ENCODE results near the gene ZNF776.
"Not testable (repeated sequence)": the region's sequence is repeated elsewhere in the genome, so short reads cannot be mapped to it uniquely, and the experiment has no call there.

Gene ZNF776

DNA sequence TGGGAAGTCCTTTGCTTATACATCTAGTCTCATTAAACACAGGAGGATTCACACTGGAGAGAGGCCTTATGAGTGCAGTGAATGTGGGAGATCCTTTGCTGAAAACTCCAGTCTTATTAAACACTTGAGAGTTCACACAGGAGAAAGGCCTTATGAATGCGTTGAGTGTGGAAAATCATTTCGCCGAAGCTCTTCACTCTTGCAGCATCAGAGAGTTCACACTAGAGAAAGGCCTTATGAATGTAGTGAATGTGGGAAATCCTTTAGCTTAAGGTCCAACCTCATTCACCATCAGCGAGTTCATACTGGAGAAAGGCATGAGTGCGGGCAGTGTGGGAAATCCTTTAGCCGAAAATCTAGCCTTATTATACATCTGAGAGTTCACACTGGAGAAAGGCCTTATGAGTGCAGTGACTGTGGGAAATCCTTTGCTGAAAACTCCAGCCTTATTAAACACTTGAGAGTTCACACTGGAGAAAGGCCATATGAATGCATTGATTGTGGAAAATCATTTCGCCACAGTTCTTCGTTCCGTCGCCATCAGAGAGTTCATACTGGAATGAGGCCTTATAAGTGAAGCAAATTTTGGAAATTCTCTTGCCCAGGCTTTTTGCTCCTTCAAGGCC, 32.7 kb downstream of the ZNF776 start:
- no peak for DNase-seq

DNA sequence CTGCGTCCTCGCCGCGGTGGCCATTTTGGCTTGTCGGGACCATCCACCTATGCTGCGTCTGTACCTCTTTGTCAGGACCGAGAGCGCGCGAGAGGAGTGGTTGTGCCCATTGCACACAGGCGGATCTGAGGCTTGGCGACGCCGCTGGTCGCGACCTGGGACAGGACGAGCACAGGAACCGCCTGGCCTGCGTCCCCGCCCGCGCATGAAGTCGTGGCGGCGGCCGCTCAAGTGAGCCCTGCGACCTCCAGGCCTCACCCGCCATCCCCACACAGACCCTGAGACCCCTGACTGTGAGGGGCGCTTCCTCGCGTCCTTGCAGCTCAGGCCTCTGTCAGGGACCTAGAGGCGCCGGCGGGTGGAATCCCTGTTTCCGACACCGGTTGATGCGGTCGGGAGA, 39.7 kb downstream of the ZNF776 start:
- DNase-seq = no peak

DNA sequence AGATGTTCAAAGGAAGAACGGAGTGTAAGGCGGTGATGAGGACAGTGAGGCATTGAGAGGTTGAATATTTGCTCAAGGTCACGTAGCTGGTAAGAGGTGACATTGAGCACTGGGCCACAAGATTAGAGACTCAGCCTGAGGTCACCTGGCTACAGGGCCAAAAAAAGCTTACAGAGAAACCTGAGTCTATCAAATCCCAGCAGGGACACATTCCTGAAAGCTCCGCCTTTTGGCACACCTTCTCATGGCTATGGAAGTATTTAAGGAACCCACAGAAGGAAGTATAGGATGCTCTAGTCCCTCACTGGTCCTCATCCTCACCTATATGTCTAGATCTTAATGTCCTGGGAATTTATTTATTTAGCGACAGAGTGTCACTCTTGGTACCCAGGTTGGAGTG, 40.3 kb downstream of the ZNF776 start:
- DNase-seq = no peak

DNA sequence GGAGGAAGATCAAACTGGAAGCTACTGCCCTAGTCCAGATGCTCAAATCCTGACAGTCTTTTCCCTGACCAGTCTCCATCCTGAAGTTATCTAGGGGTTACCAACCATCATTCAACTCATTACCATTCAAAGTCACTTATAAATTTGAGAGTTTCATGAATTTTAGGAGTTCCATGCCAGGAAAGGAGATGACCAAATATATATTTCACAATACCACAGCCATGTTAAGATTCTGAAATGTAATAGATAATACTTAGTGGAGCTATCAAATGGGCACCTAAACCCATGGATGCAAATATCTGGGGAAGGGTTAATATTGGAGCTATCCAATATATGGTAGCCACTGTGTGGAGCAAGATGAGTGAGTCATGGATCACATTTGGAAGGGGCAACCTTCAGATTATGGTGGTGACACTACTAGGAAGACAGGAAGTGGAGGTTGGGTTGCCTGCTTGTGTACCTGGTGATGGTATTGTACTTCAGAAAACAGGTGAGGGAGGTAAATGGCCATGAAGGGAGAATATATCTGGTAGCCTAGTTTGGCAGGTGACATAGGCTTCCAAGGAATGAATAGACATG, 41.6 kb downstream of the ZNF776 start:
- no peak for DNase-seq

DNA sequence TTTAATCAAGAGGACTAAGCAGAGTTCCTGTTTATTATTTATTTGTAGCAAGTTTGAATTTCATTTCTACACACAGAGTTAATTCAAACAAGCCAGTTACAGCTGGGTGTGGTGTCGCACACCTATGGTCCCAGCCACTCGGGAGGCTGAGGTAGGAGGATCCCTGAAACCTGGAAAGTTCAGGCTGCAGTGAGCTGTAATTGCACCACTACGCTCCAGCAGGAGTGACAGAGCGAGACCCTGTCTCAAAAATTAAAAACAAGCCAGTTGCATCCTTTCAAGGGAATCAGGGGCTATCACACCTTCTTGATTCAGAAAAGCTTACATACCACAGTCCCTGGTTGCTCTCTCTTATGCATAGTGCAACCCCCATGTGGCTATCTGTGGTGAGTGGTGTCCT, 42.7 kb downstream of the ZNF776 start:
- no peak for DNase-seq

DNA sequence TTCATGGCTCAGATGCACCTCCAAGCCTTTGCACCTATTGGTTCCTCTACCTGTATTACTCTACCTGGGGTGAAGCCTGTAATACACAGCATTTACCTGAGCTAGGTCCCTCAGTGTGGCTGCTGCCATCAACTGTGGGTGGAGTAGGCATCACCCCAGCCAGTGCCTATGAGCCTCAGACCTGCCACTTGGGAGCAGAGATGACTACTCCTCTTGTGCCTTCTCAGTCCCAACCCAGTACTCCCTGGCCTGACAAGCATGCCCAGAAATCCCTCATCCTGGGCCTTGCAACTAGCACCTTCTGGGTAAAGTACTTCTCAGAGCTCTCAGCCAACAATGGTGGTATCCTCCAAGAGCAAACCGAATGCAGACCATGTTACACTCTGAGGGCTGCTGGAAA, 50.0 kb downstream of the ZNF776 start:
- not testable (repeated sequence) for DNase-seq

DNA sequence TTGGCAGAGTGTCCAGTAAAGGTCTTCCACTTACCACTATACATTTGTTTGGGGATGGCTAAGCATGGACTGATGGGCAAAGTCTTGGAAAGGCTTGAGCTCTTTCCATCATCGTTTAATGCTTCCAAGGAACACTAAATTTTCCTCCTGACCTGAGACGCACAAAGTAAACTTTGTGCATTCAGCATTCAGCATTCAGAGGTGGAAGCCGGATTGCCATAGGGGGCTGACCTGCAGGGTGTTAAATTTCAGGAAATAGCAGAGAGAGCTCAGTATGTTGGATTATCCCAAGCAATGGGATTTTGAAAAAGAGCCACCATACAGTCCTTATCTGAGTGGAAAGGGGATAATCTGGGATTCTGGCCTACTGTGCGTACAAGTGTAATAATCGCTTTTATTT, 54.1 kb downstream of the ZNF776 start:
- DNase-seq = no peak

DNA sequence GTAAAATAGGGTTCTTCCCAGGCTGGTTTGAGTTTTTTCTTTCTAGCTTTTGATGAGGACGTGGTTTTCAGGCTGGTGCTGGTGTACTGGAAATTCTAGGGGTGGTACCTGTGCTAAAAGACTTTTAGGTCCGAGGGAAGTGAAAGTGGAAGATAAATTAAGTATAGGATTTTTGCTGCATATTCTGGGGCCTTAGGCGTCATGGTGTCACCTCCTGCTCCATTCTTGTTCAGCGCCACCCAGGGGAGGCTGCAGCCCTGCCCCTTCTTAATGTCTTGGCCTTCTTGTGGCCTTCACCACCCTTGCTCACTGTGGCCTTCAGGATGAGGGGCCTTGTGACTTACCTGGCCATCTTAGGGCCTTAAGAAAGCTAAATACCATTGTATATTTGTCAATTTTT, 55.7 kb downstream of the ZNF776 start:
- DNase-seq = no peak

DNA sequence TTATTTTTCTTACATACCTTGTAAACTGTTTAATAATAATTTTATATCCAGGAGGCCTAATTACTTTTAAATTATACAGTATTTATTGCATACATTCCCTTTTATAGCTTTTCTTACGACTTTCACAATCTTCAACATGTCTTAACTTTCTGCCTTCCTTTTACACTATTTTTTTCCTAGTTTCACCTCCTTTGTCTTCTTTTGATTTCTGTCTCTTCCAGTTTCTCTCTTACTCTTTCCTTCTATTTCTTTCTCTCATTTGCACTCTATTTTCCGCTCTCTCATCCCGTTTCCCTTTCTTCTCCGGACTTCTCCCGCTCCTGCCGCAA, 56.6 kb downstream of the ZNF776 start:
- DNase-seq = no peak

DNA sequence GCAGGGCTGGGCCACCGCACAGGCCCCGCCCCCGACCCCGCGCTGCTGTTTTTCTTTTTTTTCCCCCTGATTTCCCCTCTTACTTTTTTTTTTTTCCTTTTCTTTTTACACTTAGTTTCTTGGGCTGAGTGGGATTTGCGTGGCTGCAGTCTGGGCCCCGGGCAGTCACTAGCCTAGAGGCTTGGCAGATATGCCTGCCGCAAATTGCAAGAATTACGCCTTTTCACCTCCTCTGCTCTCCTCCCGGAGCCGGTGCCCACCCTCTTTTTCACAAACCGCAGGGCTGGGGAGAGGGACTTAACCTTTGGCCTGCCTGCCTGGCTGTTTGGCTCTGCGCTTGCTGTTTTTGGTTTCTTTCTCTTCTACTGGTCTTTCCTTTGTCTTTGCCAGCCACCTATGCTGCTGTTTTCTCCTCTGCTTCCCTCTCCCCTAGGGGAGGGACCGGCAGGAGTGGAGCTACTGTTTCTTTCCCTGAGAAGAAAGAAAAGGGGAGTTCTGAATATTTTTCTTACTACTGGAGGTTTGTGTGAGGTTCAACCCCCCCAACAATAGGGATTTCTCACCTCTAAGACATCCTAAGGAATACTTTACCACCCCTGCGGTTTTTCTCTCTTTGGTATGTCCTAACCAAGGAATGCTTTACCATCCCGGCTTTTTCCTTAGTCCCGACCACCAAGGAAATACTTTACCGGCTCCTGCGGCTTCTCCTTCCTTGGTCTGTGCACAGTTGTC, 57.1 kb downstream of the ZNF776 start:
- DNase-seq = peak in 1 of 2 donors; percentile 18

DNA sequence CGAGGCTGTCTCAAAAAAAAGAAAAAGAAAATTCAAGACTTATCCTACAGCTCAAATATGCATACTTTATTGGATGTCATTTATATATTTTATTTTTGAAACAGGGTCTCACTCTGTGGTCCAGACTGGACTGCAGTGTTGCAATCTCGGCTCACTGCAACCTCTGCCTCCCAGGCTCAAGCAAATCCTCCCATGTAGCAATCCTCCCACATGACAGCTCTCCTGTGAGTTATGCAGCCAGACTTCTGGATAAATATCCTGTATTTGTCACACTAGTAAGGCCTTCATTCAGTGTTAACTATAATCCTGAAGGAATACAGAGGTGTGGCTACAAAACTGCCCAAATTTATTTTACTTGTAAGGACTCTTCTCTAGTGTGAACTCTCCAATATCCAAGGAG, 60.9 kb downstream of the ZNF776 start:
- DNase-seq = peak in 1 of 2 donors; percentile 13
